Astrocyte (in vitro differentiated cells and primary cell): ENCODE results near the gene BMP7. TPM values are rescaled to one million over a fixed set of nuclear protein-coding genes. Genes with fewer than 3 reads are reported as not detected.

Experiments used
- DNase-seq: peaks from one replicate; pipeline ENCODE4 v3.0.0-alpha.2; 2010; ENCODE audit warnings: low read depth
- FAIRE-seq: peaks from 2 replicates; lab custom pipeline; 2011; peaks lifted over from hg19 to GRCh38; lab: Jason Lieb, UNC
- H2AFZ ChIP-seq: 2 replicates; pipeline ENCODE4 v1.6.0; 2012; ENCODE audit warnings: low read depth, low read length, inconsistent platforms
- H3K27ac ChIP-seq: 2 replicates; pipeline ENCODE4 v1.5.1; 2011; ENCODE audit warnings: low read depth, low read length, inconsistent platforms
- H3K27me3 ChIP-seq: 2 replicates; pipeline ENCODE4 v1.6.0; 2011; ENCODE audit warnings: low read length, inconsistent platforms; ENCODE audit not compliant: insufficient read depth
- H3K36me3 ChIP-seq: 2 replicates; pipeline ENCODE4 v1.5.1; 2011; ENCODE audit warnings: low read length, inconsistent platforms; ENCODE audit not compliant: insufficient read depth
- H3K4me1 ChIP-seq: 2 replicates; pipeline ENCODE4 v1.5.1; 2011; ENCODE audit warnings: low read length, inconsistent platforms; ENCODE audit not compliant: insufficient read depth
- H3K4me2 ChIP-seq: 2 replicates; pipeline ENCODE4 v1.6.0; 2012; ENCODE audit warnings: low read length, inconsistent platforms
- H3K4me3 ChIP-seq: 2 replicates; pipeline ENCODE4 v1.5.1; 2011; ENCODE audit warnings: low read depth, mild to moderate bottlenecking, low read length, inconsistent platforms; ENCODE audit not compliant: insufficient read depth
- H3K79me2 ChIP-seq: 2 replicates; pipeline ENCODE4 v1.6.0; 2012; ENCODE audit warnings: mild to moderate bottlenecking, low read length, inconsistent platforms; ENCODE audit not compliant: insufficient read depth
- H3K9ac ChIP-seq: 2 replicates; pipeline ENCODE4 v1.6.0; 2012; ENCODE audit warnings: mild to moderate bottlenecking, low read length, inconsistent platforms
- H3K9me3 ChIP-seq: 2 replicates; pipeline ENCODE4 v1.5.1; 2012; ENCODE audit warnings: low read depth, mild to moderate bottlenecking, low read length, inconsistent platforms; ENCODE audit not compliant: insufficient read depth
- H4K20me1 ChIP-seq: 2 replicates; pipeline ENCODE4 v1.6.0; 2012; ENCODE audit warnings: low read length, inconsistent platforms; ENCODE audit not compliant: insufficient read depth
- H3K27ac Mint-ChIP-seq: one replicate; pipeline ENCODE4 v1.8.0; 2021; ENCODE audit warnings: mild to moderate bottlenecking, mixed read lengths; ENCODE audit not compliant: unreplicated experiment
- H3K27me3 Mint-ChIP-seq: one replicate; pipeline ENCODE4 v1.8.0; 2021; ENCODE audit warnings: low read depth, mixed read lengths; ENCODE audit not compliant: unreplicated experiment
- H3K36me3 Mint-ChIP-seq: one replicate; pipeline ENCODE4 v1.8.0; 2021; ENCODE audit warnings: low read depth, mixed read lengths; ENCODE audit not compliant: unreplicated experiment
- H3K4me1 Mint-ChIP-seq: one replicate; pipeline ENCODE4 v1.8.0; 2021; ENCODE audit warnings: low read depth, mixed read lengths; ENCODE audit not compliant: unreplicated experiment
- H3K4me3 Mint-ChIP-seq: one replicate; pipeline ENCODE4 v1.8.0; 2021; ENCODE audit warnings: mild to moderate bottlenecking, moderate library complexity, mixed read lengths; ENCODE audit not compliant: unreplicated experiment
- H3K9me3 Mint-ChIP-seq: one replicate; pipeline ENCODE4 v1.8.0; 2021; ENCODE audit warnings: mild to moderate bottlenecking, mixed read lengths; ENCODE audit not compliant: unreplicated experiment
- CTCF ChIP-seq: IDR thresholded peaks from 2 replicates; pipeline ENCODE4 v1.5.1; 2011; ENCODE audit warnings: low read depth, mild to moderate bottlenecking, inconsistent platforms, low read length, moderate library complexity; ENCODE audit not compliant: insufficient read depth
- EZH2 ChIP-seq: IDR thresholded peaks from 2 replicates; pipeline ENCODE4 v1.6.1; 2012; ENCODE audit warnings: mild to moderate bottlenecking, low read length, inconsistent platforms; ENCODE audit not compliant: insufficient read depth
- total RNA-seq: library from RNA; stranded (reverse); gene quantifications from 2 replicates; pipeline ENCODE4 v1.2.1, GENCODE V29; 2021

The BMP7 gene
- total RNA-seq, 1 donor from 2014 or later, result 15.3 TPM

GRCh38 chr20:57315083-57315975, 48.9 kb upstream of the BMP7 start:
- H3K9ac ChIP-seq, result no peak overlapping the region
- H3K36me3 Mint-ChIP-seq, result no peaks in the 10 kb centered on the region
- H3K27me3 ChIP-seq, result peaks cover 14% of the 10 kb centered on the region
- H3K9me3 ChIP-seq, result no peaks in the 10 kb centered on the region
- no peaks in the 10 kb centered on the region for H3K36me3 ChIP-seq
- no peak overlapping the region for H3K4me2 ChIP-seq
- H3K27me3 Mint-ChIP-seq, result peaks cover 33% of the 10 kb centered on the region
- TF ChIP-seq CTCF (no peak), EZH2 (no peak)
- peaks cover 3% of the 10 kb centered on the region for H3K4me1 Mint-ChIP-seq
- FAIRE-seq (no peak), DNase-seq (no peak)
- H3K79me2 ChIP-seq, result no peaks in the 10 kb centered on the region
- no peak overlapping the region for H3K27ac ChIP-seq
- no peak overlapping the region for H2AFZ ChIP-seq
- no peak overlapping the region for H3K4me3 ChIP-seq
- no peak overlapping the region for H3K27ac Mint-ChIP-seq
- no peaks in the 10 kb centered on the region for H3K9me3 Mint-ChIP-seq
- no peak overlapping the region for H3K4me3 Mint-ChIP-seq
- H3K4me1 ChIP-seq, result no peaks in the 10 kb centered on the region
- H4K20me1 ChIP-seq, result no peaks in the 10 kb centered on the region

DNA sequence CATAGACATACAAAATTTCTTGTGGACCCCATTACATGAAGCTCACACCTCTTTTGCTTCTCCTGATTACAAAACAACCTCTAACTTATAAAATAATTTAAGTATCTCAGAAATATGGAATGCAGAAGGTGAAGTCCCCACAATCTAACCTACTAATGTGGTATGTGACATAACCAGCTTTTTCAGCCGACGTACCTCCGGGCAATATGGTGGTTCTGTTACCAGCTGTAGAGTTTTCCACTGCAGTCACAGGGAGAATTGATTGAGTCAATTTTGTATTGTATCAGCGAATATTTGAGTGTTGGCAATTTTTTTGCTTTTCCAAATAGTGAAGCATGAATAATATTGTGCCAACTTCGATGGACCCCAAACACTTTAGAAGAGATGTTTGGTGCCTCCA, 47.5 kb upstream of the BMP7 start:
- peaks cover 23% of the 10 kb centered on the region for H3K27me3 ChIP-seq
- no peaks in the 10 kb centered on the region for H3K9me3 ChIP-seq
- no peak overlapping the region for H2AFZ ChIP-seq
- no peak overlapping the region for H3K4me2 ChIP-seq
- Mint-ChIP-seq H3K27me3 (peaks cover 34% of the 10 kb centered on the region), H3K9me3 (no peaks in the 10 kb centered on the region), H3K36me3 (no peaks in the 10 kb centered on the region), H3K4me3 (no peak overlapping the region), H3K27ac (no peak overlapping the region), H3K4me1 (peaks cover 3% of the 10 kb centered on the region)
- no peaks in the 10 kb centered on the region for H3K4me1 ChIP-seq
- FAIRE-seq, result no peak
- H3K36me3 ChIP-seq, result no peaks in the 10 kb centered on the region
- no peaks in the 10 kb centered on the region for H4K20me1 ChIP-seq
- no peak overlapping the region for H3K9ac ChIP-seq
- TF ChIP-seq CTCF (no peak), EZH2 (no peak)
- H3K27ac ChIP-seq, result no peak overlapping the region
- DNase-seq, result no peak
- H3K79me2 ChIP-seq, result no peaks in the 10 kb centered on the region
- H3K4me3 ChIP-seq, result no peak overlapping the region

DNA sequence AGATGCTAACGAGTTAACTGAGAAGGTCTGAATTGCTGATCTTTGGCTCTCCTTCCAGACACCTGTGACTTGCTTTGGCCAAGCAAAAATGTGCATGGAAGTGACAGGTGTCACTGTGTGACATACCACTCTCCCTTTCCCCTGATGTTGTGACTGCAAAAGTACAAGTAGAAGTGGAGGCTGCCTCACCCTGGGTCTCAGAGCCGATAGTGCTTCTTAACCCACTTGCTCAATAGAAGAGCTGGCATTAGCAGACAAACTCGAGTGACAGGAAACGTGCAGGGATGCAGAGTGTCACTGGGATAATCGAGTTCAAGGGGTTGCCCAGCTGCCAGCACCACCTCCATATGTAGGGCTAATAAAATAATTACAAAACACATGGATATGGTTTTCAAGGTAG, 46.8 kb upstream of the BMP7 start:
- FAIRE-seq, result no peak
- H3K36me3 ChIP-seq, result no peaks in the 10 kb centered on the region

More for the DNA sequence above, 46.8 kb upstream of the BMP7 start:
- no peak overlapping the region for H3K27ac Mint-ChIP-seq
- H3K4me1 Mint-ChIP-seq, result peaks cover 3% of the 10 kb centered on the region
- Histone ChIP-seq H3K4me1 (no peaks in the 10 kb centered on the region), H3K27ac (no peak overlapping the region), H3K79me2 (no peaks in the 10 kb centered on the region), H3K4me2 (no peak overlapping the region), H3K4me3 (no peak overlapping the region), H4K20me1 (no peaks in the 10 kb centered on the region), H3K27me3 (peaks cover 28% of the 10 kb centered on the region), H3K9ac (no peak overlapping the region), H2AFZ (no peak overlapping the region), H3K9me3 (no peaks in the 10 kb centered on the region)
- peaks cover 32% of the 10 kb centered on the region for H3K27me3 Mint-ChIP-seq
- no peak overlapping the region for H3K4me3 Mint-ChIP-seq
- TF ChIP-seq EZH2, result no peak
- TF ChIP-seq CTCF, result no peak
- DNase-seq, result no peak
- H3K36me3 Mint-ChIP-seq, result no peaks in the 10 kb centered on the region
- H3K9me3 Mint-ChIP-seq, result no peaks in the 10 kb centered on the region
